ENCODE data around the gene PIM3.
A peak's percentile ranks its signal among the peaks of the same experiment; 100 is the strongest.

PIM3 gene

GRCh38 chr22:49991907-49992533 lies 31.4 kb downstream of the PIM3 start:
- no peak for DNase-seq

GRCh38 chr22:49992921-49993648 lies 32.5 kb downstream of the PIM3 start:
- peak; percentile 48 for DNase-seq

- no peak for DNase-seq
Measured at GRCh38 chr22:49993649-49994360, 33.2 kb downstream of the PIM3 start.

GRCh38 chr22:49994361-49995040 lies 33.9 kb downstream of the PIM3 start:
- no peak for DNase-seq

- no peak for DNase-seq
Measured at GRCh38 chr22:49995041-49995360, 34.4 kb downstream of the PIM3 start.

- no peak for DNase-seq
Measured at GRCh38 chr22:49995361-49996118, 35.0 kb downstream of the PIM3 start.

GRCh38 chr22:49996119-49996517 lies 35.5 kb downstream of the PIM3 start:
- no peak for DNase-seq

GRCh38 chr22:49996518-49997250 lies 36.1 kb downstream of the PIM3 start:
- DNase-seq: no peak

- DNase-seq: no peak
Measured at GRCh38 chr22:49997251-49997599, 36.7 kb downstream of the PIM3 start.

GRCh38 chr22:49997932-49998717 lies 37.6 kb downstream of the PIM3 start:
- no peak for DNase-seq

- DNase-seq: no peak
Measured at GRCh38 chr22:49998718-49999062, 38.1 kb downstream of the PIM3 start.

GRCh38 chr22:49999063-49999945 lies 38.7 kb downstream of the PIM3 start:
- DNase-seq: no peak

GRCh38 chr22:49999946-50000586 lies 39.5 kb downstream of the PIM3 start:
- DNase-seq: no peak

- no peak for DNase-seq
Measured at GRCh38 chr22:50000587-50001387, 40.2 kb downstream of the PIM3 start.

- no peak for DNase-seq
Measured at GRCh38 chr22:50001388-50002231, 41.0 kb downstream of the PIM3 start.

- peak; percentile 7 for DNase-seq
Measured at GRCh38 chr22:50002791-50003190, 42.2 kb downstream of the PIM3 start.

GRCh38 chr22:50004918-50005317 lies 44.3 kb downstream of the PIM3 start:
- DNase-seq: no peak

GRCh38 chr22:50007057-50007511 lies 46.5 kb downstream of the PIM3 start:
- DNase-seq: no peak
